ENCODE measurements around the gene SUMO2.

Gene SUMO2

DNA sequence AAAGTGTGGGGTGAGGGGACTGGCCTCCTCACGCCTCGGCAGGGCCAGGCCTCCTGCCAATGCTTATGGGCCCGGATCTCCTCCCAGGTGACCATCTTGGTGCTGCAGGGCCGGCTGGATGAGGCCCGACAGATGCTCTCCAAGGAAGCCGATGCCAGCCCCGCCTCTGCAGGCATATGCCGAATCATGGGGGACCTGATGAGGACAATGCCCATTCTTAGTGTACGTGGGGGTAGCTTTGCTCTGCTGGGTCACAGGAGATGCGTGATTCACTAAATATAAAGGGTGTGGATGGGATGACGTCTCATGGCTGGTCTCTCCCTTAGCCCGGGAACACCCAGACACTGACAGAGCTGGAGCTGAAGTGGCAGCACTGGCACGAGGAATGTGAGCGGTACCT lies 42.3 kb upstream of the SUMO2 start:
- no peaks in the 10 kb centered on the region for H3K4me1 ChIP-seq (ENCODE audit: control insufficient read depth, insufficient read depth, low read length)
- TF ChIP-seq ZNF623 (tag by site-specific recombination; IDR thresholded peaks at IDR 0.05) = no peak
- peaks cover 67 to 85% of the 10 kb centered on the region in 2 experiments for H3K36me3 ChIP-seq (ENCODE audit: control insufficient read depth in 2 of 2, insufficient read depth in 1 of 2, low read length in 2 of 2)
- CTCF ChIA-PET = interaction anchor here (0.6 to 2.6 kb wide), 5 partner anchors 9 to 165 kb away, joined by 4 to 21 read pairs (median 4); no protein-coding TSS in a partner anchor
- H3K27ac ChIP-seq (ENCODE audit: extremely low read depth, low read depth, low read length) = no peak overlapping the region
- H3K9me3 ChIP-seq (ENCODE audit: control insufficient read depth, insufficient read depth, low read depth, low read length) = no peaks in the 10 kb centered on the region
- H3K4me3 ChIP-seq (ENCODE audit: low read depth, low read length) = no peak overlapping the region
- POLR2A ChIA-PET = no interaction called here

DNA sequence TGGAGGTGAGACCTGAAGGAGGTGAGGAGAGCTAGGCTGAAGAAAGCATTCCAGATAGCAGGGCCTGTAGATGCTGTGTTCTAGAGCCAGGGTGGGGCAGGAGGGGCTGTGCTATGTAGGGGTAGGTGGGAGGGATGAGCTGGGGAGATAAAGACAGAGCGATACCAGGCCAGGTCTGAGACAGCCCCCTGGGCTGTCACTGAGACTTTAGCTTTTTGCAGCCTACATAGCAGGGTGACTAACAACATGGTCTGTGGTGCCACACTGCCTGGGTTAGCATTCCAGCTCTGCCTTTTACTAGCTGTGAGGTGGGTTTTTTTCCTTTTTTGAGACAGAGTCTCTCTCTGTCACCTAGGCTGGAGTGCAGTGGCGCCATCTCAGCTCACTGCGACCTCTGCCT lies 37.1 kb upstream of the SUMO2 start:
- Histone ChIP-seq H3K27ac (ENCODE audit: extremely low read depth, low read depth, low read length) (no peak overlapping the region), H3K9me3 (ENCODE audit: control insufficient read depth, insufficient read depth, low read depth, low read length) (no peaks in the 10 kb centered on the region), H3K36me3 (ENCODE audit: control insufficient read depth in 2 of 2, insufficient read depth in 1 of 2, low read length in 2 of 2) (peaks cover 79 to 86% of the 10 kb centered on the region in 2 experiments), H3K4me1 (ENCODE audit: control insufficient read depth, insufficient read depth, low read length) (no peaks in the 10 kb centered on the region), H3K4me3 (ENCODE audit: low read depth, low read length) (no peak overlapping the region)
- TF ChIP-seq, protein P1, sequence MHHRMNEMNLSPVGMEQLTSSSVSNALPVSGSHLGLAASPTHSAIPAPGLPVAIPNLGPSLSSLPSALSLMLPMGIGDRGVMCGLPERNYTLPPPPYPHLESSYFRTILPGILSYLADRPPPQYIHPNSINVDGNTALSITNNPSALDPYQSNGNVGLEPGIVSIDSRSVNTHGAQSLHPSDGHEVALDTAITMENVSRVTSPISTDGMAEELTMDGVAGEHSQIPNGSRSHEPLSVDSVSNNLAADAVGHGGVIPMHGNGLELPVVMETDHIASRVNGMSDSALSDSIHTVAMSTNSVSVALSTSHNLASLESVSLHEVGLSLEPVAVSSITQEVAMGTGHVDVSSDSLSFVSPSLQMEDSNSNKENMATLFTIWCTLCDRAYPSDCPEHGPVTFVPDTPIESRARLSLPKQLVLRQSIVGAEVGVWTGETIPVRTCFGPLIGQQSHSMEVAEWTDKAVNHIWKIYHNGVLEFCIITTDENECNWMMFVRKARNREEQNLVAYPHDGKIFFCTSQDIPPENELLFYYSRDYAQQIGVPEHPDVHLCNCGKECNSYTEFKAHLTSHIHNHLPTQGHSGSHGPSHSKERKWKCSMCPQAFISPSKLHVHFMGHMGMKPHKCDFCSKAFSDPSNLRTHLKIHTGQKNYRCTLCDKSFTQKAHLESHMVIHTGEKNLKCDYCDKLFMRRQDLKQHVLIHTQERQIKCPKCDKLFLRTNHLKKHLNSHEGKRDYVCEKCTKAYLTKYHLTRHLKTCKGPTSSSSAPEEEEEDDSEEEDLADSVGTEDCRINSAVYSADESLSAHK (tag by site-specific recombination; IDR thresholded peaks at IDR 0.05) = no peak
- TF ChIP-seq, protein P2, sequence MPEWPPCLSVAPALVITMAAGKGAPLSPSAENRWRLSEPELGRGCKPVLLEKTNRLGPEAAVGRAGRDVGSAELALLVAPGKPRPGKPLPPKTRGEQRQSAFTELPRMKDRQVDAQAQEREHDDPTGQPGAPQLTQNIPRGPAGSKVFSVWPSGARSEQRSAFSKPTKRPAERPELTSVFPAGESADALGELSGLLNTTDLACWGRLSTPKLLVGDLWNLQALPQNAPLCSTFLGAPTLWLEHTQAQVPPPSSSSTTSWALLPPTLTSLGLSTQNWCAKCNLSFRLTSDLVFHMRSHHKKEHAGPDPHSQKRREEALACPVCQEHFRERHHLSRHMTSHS (tag by site-specific recombination; IDR thresholded peaks at IDR 0.05) = no peak
- no peak for TF ChIP-seq ZNF433 (tag by site-specific recombination; IDR thresholded peaks at IDR 0.05; ENCODE audit: low read depth)
- TF ChIP-seq ZNF157 (tag by site-specific recombination; IDR thresholded peaks at IDR 0.05) = no peak
- ChIA-PET CTCF (interaction anchor here (0.6 to 2.4 kb wide), 4 partner anchors 17 to 192 kb away, joined by 3 to 16 read pairs (median 4); no protein-coding TSS in a partner anchor), POLR2A (interaction anchor here (0.9 to 1.5 kb wide), 4 partner anchors 10 to 186 kb away, joined by 3 to 5 read pairs (median 4); partner anchors contain the start of genes GRB2 and MIF4GD)

DNA sequence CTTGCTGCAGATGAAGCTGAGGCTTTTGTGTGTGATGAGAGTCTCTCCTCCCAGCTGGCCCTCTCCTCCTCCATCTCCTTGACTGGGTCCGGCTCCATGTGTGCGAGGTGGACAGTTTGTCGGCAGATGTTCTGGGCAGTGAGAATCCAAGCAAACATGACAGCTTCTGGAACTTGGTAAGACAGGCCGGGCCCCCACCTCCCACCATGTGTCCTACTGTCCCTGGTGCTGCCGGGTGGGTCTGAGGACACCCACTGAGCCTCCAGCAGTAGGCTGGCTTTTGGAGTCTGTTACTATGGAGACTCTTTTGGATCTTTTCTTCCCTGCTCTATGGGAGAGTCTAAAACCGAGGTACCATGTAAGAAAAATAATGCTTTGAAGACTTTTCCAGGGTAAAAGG lies 35.4 kb upstream of the SUMO2 start:
- CTCF ChIA-PET = interaction anchor here (0.6 to 1.6 kb wide), 3 partner anchors 22 to 630 kb away, joined by 3 to 5 read pairs (median 3); partner anchors contain the start of gene MIF4GD
- Histone ChIP-seq H3K36me3 (ENCODE audit: control insufficient read depth in 2 of 2, insufficient read depth in 1 of 2, low read length in 2 of 2) (peaks cover 85 to 90% of the 10 kb centered on the region in 2 experiments), H3K9me3 (ENCODE audit: control insufficient read depth, insufficient read depth, low read depth, low read length) (no peaks in the 10 kb centered on the region), H3K4me3 (ENCODE audit: low read depth, low read length) (no peak overlapping the region), H3K4me1 (ENCODE audit: control insufficient read depth, insufficient read depth, low read length) (no peaks in the 10 kb centered on the region), H3K27ac (ENCODE audit: extremely low read depth, low read depth, low read length) (no peak overlapping the region)
- POLR2A ChIA-PET = interaction anchor here (0.6 kb wide), 1 partner anchor 51 kb away, joined by 5 read pairs; no protein-coding TSS in a partner anchor
- TF ChIP-seq, protein P3, sequence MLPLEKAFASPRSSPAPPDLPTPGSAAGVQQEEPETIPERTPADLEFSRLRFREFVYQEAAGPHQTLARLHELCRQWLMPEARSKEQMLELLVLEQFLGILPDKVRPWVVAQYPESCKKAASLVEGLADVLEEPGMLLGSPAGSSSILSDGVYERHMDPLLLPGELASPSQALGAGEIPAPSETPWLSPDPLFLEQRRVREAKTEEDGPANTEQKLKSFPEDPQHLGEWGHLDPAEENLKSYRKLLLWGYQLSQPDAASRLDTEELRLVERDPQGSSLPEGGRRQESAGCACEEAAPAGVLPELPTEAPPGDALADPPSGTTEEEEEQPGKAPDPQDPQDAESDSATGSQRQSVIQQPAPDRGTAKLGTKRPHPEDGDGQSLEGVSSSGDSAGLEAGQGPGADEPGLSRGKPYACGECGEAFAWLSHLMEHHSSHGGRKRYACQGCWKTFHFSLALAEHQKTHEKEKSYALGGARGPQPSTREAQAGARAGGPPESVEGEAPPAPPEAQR (tag by site-specific recombination; IDR thresholded peaks at IDR 0.05) = no peak
- TF ChIP-seq, protein P4, sequence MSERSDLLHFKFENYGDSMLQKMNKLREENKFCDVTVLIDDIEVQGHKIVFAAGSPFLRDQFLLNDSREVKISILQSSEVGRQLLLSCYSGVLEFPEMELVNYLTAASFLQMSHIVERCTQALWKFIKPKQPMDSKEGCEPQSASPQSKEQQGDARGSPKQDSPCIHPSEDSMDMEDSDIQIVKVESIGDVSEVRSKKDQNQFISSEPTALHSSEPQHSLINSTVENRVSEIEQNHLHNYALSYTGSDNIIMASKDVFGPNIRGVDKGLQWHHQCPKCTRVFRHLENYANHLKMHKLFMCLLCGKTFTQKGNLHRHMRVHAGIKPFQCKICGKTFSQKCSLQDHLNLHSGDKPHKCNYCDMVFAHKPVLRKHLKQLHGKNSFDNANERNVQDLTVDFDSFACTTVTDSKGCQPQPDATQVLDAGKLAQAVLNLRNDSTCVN (tag by site-specific recombination; optimal IDR thresholded peaks at IDR 0.05) = no peak
- TF ChIP-seq SP7 (tag by site-specific recombination; IDR thresholded peaks at IDR 0.05) (no peak), ZNF610 (tag by site-specific recombination; IDR thresholded peaks at IDR 0.05; ENCODE audit: borderline replicate concordance) (no peak), BCL11B (tag by site-specific recombination; IDR thresholded peaks at IDR 0.05; ENCODE audit: low read depth) (no peak), ZNF292 (tag by site-specific recombination; IDR thresholded peaks at IDR 0.05; ENCODE audit: borderline replicate concordance, low read depth) (no peak), ZNF530 (tag by site-specific recombination; IDR thresholded peaks at IDR 0.05; ENCODE audit: low read depth) (no peak), GLIS1 (tag by site-specific recombination; IDR thresholded peaks at IDR 0.05) (no peak), ZNF670 (tag by site-specific recombination; IDR thresholded peaks at IDR 0.05; ENCODE audit: low read depth) (no peak), ZNF2 (tag by site-specific recombination; IDR thresholded peaks at IDR 0.05) (no peak), MZF1 (tag by site-specific recombination; IDR thresholded peaks at IDR 0.05; ENCODE audit: borderline replicate concordance) (no peak), FEZF1 (tag by site-specific recombination; IDR thresholded peaks at IDR 0.05) (no peak), ZNF510 (tag by site-specific recombination; IDR thresholded peaks at IDR 0.05; ENCODE audit: insufficient replicate concordance) (no peak)
- TF ChIP-seq, protein P5, sequence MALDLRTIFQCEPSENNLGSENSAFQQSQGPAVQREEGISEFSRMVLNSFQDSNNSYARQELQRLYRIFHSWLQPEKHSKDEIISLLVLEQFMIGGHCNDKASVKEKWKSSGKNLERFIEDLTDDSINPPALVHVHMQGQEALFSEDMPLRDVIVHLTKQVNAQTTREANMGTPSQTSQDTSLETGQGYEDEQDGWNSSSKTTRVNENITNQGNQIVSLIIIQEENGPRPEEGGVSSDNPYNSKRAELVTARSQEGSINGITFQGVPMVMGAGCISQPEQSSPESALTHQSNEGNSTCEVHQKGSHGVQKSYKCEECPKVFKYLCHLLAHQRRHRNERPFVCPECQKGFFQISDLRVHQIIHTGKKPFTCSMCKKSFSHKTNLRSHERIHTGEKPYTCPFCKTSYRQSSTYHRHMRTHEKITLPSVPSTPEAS (tag by site-specific recombination; IDR thresholded peaks at IDR 0.05) = no peak
- TF ChIP-seq, protein P6, sequence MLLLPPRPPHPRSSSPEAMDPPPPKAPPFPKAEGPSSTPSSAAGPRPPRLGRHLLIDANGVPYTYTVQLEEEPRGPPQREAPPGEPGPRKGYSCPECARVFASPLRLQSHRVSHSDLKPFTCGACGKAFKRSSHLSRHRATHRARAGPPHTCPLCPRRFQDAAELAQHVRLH (tag by site-specific recombination; IDR thresholded peaks at IDR 0.05) = no peak
- TF ChIP-seq, protein P7, sequence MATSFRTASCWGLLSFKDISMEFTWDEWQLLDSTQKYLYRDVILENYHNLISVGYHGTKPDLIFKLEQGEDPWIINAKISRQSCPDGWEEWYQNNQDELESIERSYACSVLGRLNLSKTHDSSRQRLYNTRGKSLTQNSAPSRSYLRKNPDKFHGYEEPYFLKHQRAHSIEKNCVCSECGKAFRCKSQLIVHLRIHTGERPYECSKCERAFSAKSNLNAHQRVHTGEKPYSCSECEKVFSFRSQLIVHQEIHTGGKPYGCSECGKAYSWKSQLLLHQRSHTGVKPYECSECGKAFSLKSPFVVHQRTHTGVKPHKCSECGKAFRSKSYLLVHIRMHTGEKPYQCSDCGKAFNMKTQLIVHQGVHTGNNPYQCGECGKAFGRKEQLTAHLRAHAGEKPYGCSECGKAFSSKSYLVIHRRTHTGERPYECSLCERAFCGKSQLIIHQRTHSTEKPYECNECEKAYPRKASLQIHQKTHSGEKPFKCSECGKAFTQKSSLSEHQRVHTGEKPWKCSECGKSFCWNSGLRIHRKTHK (tag by site-specific recombination; IDR thresholded peaks at IDR 0.05) = no peak
